HEK293T (cell line): ENCODE measurements around the gene PRR3.

ENCODE experiments used
- ARNT ChIP-seq: fragments of 450-650 bp; IDR thresholded peaks from 2 replicates; pipeline ENCODE4 v1.6.1; 2017; ENCODE audit warnings: mild to moderate bottlenecking
- BHLHE40 ChIP-seq: fragments of 450-650 bp; IDR thresholded peaks from 2 replicates; pipeline ENCODE4 v1.6.1; 2016; ENCODE audit warnings: mild to moderate bottlenecking, moderate library complexity, borderline replicate concordance
- ELF4 ChIP-seq: fragments of 450-650 bp; IDR thresholded peaks from 2 replicates; pipeline ENCODE4 v1.6.1; 2017; ENCODE audit warnings: antibody characterized with exemption
- FOXA1 ChIP-seq: fragments of 450-650 bp; IDR thresholded peaks from 2 replicates; pipeline ENCODE4 v1.6.1; 2016; ENCODE audit warnings: mild to moderate bottlenecking
- FOXM1 ChIP-seq: fragments of 450-650 bp; IDR thresholded peaks from 2 replicates; pipeline ENCODE4 v1.6.1; 2017; ENCODE audit warnings: mild to moderate bottlenecking, borderline replicate concordance
- HDGF ChIP-seq: fragments of 450-650 bp; IDR thresholded peaks from 2 replicates; pipeline ENCODE4 v1.6.1; 2017; ENCODE audit warnings: antibody characterized with exemption, borderline replicate concordance
- L3MBTL2 ChIP-seq: fragments of 450-650 bp; conservative IDR thresholded peaks from 2 replicates; pipeline ENCODE4 v1.6.1; 2016; ENCODE audit warnings: mild to moderate bottlenecking
- LEF1 ChIP-seq: fragments of 450-650 bp; IDR thresholded peaks from 2 replicates; pipeline ENCODE4 v1.6.1; 2017; ENCODE audit warnings: mild to moderate bottlenecking, borderline replicate concordance
- NFRKB ChIP-seq: fragments of 450-650 bp; IDR thresholded peaks from 2 replicates; pipeline ENCODE4 v1.6.1; 2016; ENCODE audit warnings: mild to moderate bottlenecking, moderate library complexity
- SP1 ChIP-seq: fragments of 450-650 bp; IDR thresholded peaks from 2 replicates; pipeline ENCODE4 v1.6.1; 2017
- SUZ12 ChIP-seq: fragments of 450-650 bp; IDR thresholded peaks from 2 replicates; pipeline ENCODE4 v1.6.1; 2016; ENCODE audit warnings: mild to moderate bottlenecking
- TARDBP ChIP-seq: fragments of 450-650 bp; IDR thresholded peaks from 2 replicates; pipeline ENCODE4 v1.6.1; 2016
- ZNF384 ChIP-seq: fragments of 450-650 bp; IDR thresholded peaks from 2 replicates; pipeline ENCODE4 v1.6.1; 2016
- TF ChIP-seq, protein P1 (sequence below): fragments of 450-650 bp; IDR thresholded peaks from 2 replicates; pipeline ENCODE4 v1.6.1; 2016

DNA sequence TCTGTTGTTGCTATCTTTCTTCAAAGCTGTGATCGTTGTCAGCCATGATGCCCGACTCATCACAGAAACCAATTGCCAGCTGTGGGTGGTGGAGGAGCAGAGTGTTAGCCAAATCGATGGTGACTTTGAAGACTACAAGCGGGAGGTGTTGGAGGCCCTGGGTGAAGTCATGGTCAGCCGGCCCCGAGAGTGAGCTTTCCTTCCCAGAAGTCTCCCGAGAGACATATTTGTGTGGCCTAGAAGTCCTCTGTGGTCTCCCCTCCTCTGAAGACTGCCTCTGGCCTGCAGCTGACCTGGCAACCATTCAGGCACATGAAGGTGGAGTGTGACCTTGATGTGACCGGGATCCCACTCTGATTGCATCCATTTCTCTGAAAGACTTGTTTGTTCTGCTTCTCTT is 33.4 kb downstream of the PRR3 start:
- TF ChIP-seq SP1 (no peak), ZNF384 (no peak), FOXM1 (no peak), NFRKB (no peak), L3MBTL2 (no peak), HDGF (no peak), LEF1 (no peak), FOXA1 (no peak), ARNT (no peak), BHLHE40 (no peak), ELF4 (no peak), TARDBP (no peak), SUZ12 (no peak)
- TF ChIP-seq, protein P1, sequence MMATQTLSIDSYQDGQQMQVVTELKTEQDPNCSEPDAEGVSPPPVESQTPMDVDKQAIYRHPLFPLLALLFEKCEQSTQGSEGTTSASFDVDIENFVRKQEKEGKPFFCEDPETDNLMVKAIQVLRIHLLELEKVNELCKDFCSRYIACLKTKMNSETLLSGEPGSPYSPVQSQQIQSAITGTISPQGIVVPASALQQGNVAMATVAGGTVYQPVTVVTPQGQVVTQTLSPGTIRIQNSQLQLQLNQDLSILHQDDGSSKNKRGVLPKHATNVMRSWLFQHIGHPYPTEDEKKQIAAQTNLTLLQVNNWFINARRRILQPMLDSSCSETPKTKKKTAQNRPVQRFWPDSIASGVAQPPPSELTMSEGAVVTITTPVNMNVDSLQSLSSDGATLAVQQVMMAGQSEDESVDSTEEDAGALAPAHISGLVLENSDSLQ, result no peak
